Measurements from ENCODE around the gene COMTD1. TPM values are rescaled to one million over a fixed set of nuclear protein-coding genes. Genes with fewer than 3 reads are reported as not detected.
A peak's percentile ranks its signal among the peaks of the same experiment; 100 is the strongest.

COMTD1 gene
- total and polyA plus RNA-seq, 2 of the 8 experiments (the other 6 are each of a cell fraction or from before 2014, with no cell fraction given): 31.9 to 42.4 TPM

GRCh38 chr10:75209921-75210281, 25.9 kb downstream of the COMTD1 start:
- Histone ChIP-seq H3K36me3 (ENCODE audit: control insufficient read depth in 2 of 4, insufficient read depth in 4 of 4, low read length in 3 of 4) (peaks cover 4 to 31% (median 18%) of the 10 kb centered on the region in 4 experiments; a peak in 7 of 8 replicates), H4K20me1 (replicated peaks in 1 of 2; ENCODE audit: control insufficient read depth in 1 of 2, insufficient read depth in 2 of 2, low read length in 2 of 2) (peaks cover 0 to 10% of the 10 kb centered on the region in 2 experiments), H2BK120ac (replicated peaks; ENCODE audit: low read depth, low read length) (peak overlapping the region; percentile 3), H3K27me3 (replicated peaks in 1 of 4; ENCODE audit: control insufficient read depth in 3 of 4, extremely low read depth in 1 of 4, insufficient read depth in 3 of 4, low read length in 3 of 4) (no peaks in the 10 kb centered on the region), H2BK15ac (ENCODE audit: low read length) (no peak overlapping the region), H2AFZ (ENCODE audit: low read length) (peak overlapping the region; percentile 43; the same call in 1 of the 2 replicates), H2BK20ac (ENCODE audit: low read length) (no peak overlapping the region), H3K14ac (ENCODE audit: insufficient read length) (no peak overlapping the region), H3K4ac (replicated peaks; ENCODE audit: insufficient read length, low read depth, low read length) (peak overlapping the region; percentile 92), H3K4me1 (replicated peaks in 1 of 4; ENCODE audit: control insufficient read depth in 3 of 4, insufficient read depth in 4 of 4, low read length in 3 of 4) (peaks cover 5 to 20% (median 9%) of the 10 kb centered on the region in 4 experiments), H3K27ac (ENCODE audit: low read depth, low read length) (peak overlapping the region; percentile 100), H4K91ac (replicated peaks; ENCODE audit: insufficient read length, low read length) (peak overlapping the region; percentile 96), H3K18ac (ENCODE audit: extremely low read depth, low read length) (peak overlapping the region; percentile 89), H3K79me2 (ENCODE audit: control insufficient read depth in 1 of 2, insufficient read depth in 2 of 2, low read length in 2 of 2) (peaks cover 15 to 39% of the 10 kb centered on the region in 2 experiments), H3K23me2 (ENCODE audit: low read depth, low read length) (peaks cover 10% of the 10 kb centered on the region), H3K4me3 (ENCODE audit: extremely low read depth in 1 of 4, insufficient read depth in 2 of 4, low read depth in 3 of 4, low read length in 4 of 4) (peak overlapping the region; percentile 94 to 100 (median 96)), H2AK5ac (ENCODE audit: low read depth, low read length) (no peak overlapping the region), H3K23ac (ENCODE audit: insufficient read length) (no peak overlapping the region), H3K79me1 (ENCODE audit: low read depth, low read length) (peaks cover 2% of the 10 kb centered on the region; the same call in 1 of the 2 replicates), H3K9ac (replicated peaks in 1 of 4; ENCODE audit: extremely low read depth in 1 of 4, low read depth in 3 of 4, low read length in 3 of 4) (peak overlapping the region in 3 of 4 experiments; percentile 75 to 99 (median 95); a peak in 6 of 7 replicates), H3K9me3 (ENCODE audit: insufficient read depth in 2 of 2, low read depth in 1 of 2, low read length in 1 of 2) (no peaks in the 10 kb centered on the region), H2BK5ac (ENCODE audit: low read depth, low read length) (peak overlapping the region; percentile 100), H3K4me2 (ENCODE audit: insufficient read depth in 1 of 2, low read depth in 2 of 2, low read length in 2 of 2) (peak overlapping the region; percentile 81 to 92), H2BK12ac (ENCODE audit: low read depth, low read length) (no peak overlapping the region; the same call in 1 of the 2 replicates), H4K8ac (ENCODE audit: extremely low read depth, insufficient read depth, low read length) (peak overlapping the region; percentile 100), H4K5ac (ENCODE audit: insufficient read length, low read depth, low read length) (peak overlapping the region; percentile 95), H3K56ac (replicated peaks; ENCODE audit: insufficient read length, low read depth, low read length) (peak overlapping the region; percentile 90)
- 29% methylated on average over 15 of the region's 19 CpGs; no CpG with 5 or more reads in 1 of the 2 experiments for WGBS, 2 experiments (ENCODE audit: extremely low coverage in 1 of 2, insufficient coverage in 1 of 2, insufficient read length in 1 of 2, insufficient replicate concordance in 2 of 2, low coverage in 1 of 2, low lambda C conversion rate in 2 of 2, missing lambda C conversion rate in 1 of 2)
- FAIRE-seq (no peak), DNase-seq (ENCODE audit: low read depth in 1 of 2, low spot score in 2 of 2) (no peak)
- ChIA-PET POLR2A (ENCODE audit: partially characterized antibody) (interaction anchor here (0.6 to 36.7 kb wide), 9 partner anchors 9 to 54 kb away, joined by 3 to 801 read pairs (median 28); partner anchors contain the start of gene COMTD1), CTCF (ENCODE audit: partially characterized antibody) (interaction anchor here (1.0 to 11.0 kb wide), 9 partner anchors 10 to 101 kb away, joined by 3 to 128 read pairs (median 7); partner anchors contain the start of gene COMTD1)
- TF ChIP-seq TAF1 (IDR thresholded peaks at IDR 0.05; ENCODE audit: low read depth, low read length) (peak; percentile 48; the same call in 1 of the 2 replicates), RAD21 (IDR thresholded peaks at IDR 0.05 in 1 of 2, conservative IDR thresholded peaks at IDR 0.05 in 1 of 2; ENCODE audit: low read depth in 2 of 2, low read length in 2 of 2) (no peak)
